NCI-H2227 treated with DMSO at 0.1 percent for 48 hours (cell line): ENCODE data around the gene SQSTM1.
"Not testable (repeated sequence)": the region's sequence is repeated elsewhere in the genome, so short reads cannot be mapped to it uniquely, and the experiment has no call there.

Source experiments
- DNase-seq: peaks from one replicate; lab custom pipeline; 2025; lab: John Stamatoyannopoulos, UW

The SQSTM1 gene

DNA sequence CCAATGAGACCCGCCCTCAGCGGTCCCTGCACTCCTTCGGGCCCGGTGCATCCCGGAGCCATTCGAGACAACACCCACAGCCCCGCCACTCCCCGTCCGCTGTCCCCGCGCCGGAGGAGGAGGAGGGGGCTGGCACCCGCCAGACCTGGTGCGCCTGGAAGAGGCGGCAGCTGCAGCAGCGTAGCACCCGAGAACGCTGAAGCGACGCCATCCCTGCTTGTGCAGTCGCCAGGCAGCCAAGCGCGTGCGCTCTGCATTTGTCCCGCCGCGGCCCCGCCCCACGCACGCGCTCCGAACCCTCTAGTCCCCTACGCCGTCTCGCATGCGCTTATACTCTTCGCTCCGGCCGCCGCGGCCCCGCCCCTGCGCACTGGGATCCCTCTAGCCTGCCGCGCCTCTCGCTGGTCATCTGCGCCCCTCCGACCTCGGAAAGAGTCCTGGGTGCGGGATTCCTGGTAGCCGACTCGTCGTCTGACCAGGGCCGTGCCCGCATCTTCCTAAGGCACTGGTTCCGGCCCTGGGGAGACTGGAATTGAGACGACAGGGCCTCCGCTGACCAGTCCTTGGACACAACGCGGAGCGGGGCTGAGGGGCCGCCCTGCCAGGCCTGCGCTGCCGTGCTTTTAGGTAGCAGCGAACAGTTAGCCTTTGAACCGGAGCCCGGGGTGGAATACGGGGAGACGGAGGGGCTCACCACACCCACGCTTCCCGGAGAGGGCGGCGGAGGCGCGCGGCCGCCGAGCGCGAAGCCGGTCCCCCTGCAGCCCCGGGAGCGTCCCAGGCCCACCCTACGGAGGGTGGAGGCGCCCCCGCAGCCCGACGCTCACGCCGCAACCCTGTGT is 38.1 kb downstream of the SQSTM1 start, which contains the start of gene MRNIP:
MRNIP (minus strand) TSS at position 232 of the 842 bp plus-strand sequence; CDS start at position 211, 21 bp downstream.
- peak; percentile 92 for DNase-seq

DNA sequence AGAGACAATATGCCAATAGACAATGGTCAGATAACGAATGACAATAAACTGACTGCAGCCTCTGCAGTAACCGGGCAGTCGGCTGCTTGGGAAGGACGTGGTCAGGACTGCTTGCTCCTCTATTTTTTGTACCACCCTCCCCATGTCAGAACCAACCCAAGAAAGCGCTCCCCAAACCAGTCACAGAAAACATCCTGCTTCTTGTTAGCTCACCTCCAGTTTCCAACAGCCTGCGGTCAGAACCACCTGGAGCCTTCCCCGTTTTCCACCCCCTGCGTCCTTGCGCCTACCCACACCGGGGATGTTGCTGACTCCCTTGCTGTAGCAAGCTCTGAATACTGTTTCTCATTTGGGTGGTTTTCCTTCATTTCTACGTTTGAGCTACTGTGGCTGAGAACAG is 39.6 kb downstream of the SQSTM1 start:
- DNase-seq, result peak; percentile 7

DNA sequence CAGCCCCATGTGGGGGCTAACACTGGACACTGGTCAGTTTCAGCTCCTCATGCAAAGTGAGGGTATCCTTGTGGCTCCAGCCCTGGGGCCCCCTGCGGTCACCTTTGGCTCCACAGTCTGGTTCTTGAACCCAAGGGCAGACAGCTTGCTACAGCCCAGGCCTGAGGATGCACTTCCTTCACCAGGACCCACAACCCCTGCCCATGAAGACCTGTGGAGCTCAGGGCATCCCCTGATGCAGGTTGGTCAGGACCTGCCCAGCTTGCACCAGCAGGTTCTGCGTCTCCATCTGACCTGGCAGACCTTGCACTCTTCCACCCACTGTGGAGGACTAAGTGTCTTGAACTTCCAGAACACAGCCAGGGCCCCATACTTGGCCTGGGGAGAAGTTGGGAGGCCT is 41.6 kb downstream of the SQSTM1 start:
- DNase-seq, result no peak

DNA sequence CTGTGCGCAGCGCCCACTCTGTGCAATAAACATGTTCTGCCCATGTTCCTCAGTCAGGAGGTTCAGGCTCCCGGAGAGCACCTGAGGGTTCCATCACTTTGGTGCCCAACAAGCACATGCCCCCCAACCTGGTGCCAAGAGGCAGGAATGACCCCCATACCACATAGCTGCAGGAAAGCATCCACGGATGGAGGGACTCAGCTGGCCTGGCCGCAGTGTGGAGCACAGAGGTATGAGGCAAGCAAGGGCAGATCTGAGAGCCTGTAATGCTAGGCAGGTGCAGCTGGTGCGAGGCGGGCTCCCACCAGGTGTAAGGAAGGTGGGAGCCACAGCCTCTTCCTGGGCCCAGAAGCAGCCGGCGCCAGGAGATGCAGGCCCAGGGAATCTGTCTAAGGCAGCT is 42.2 kb downstream of the SQSTM1 start:
- no peak for DNase-seq

DNA sequence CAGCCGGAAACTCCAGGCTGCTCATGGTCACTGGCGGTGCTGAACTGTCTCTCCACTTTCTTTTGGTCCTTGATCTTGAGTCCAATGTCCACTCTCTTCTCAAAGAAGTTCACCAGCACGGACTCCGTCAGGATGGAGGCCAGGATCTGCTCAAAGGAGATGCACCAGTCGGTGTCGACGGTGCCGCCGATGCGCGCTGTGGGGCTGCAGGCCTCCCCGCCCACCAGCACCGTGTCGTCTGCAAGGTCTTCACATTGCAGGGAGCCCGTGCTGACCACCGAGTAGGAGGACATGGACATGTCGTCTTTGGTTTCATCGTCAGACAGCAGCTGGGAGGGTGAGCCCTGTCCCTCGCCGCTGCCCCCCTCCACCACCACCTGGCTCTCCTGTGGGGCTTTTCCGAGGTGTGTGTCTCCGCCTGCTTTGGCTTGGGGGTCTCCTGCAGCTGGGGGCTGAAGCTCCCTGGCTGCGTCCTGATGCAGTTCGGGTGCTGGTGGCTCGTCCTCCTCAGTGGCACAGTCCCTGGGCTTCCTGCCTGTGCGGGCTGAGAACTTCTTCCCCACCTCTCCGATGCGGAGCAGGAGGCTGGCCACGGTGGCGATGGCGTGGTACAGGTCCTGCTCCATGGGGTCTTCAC is 42.9 kb downstream of the SQSTM1 start:
- DNase-seq, result no peak

DNA sequence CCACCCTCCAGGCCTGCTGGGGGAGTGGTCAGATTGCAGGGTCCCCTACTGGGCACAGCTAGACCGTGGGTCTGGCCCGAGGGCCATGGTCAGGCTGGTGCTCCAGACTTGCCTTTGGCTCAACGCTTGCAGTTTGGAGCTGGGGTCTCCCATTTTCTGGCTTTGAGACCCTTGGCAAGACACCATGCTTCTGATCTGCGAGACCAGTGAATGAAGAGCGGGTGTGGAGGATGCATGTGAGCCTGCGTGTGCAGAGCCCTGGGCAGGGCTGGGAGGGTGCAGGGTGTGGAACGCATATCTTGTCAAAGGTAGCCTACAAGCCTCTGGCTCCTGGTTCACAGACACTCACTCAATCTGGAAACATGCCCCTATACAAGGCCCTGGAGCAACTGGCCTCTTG is 44.0 kb downstream of the SQSTM1 start:
- DNase-seq, result no peak

DNA sequence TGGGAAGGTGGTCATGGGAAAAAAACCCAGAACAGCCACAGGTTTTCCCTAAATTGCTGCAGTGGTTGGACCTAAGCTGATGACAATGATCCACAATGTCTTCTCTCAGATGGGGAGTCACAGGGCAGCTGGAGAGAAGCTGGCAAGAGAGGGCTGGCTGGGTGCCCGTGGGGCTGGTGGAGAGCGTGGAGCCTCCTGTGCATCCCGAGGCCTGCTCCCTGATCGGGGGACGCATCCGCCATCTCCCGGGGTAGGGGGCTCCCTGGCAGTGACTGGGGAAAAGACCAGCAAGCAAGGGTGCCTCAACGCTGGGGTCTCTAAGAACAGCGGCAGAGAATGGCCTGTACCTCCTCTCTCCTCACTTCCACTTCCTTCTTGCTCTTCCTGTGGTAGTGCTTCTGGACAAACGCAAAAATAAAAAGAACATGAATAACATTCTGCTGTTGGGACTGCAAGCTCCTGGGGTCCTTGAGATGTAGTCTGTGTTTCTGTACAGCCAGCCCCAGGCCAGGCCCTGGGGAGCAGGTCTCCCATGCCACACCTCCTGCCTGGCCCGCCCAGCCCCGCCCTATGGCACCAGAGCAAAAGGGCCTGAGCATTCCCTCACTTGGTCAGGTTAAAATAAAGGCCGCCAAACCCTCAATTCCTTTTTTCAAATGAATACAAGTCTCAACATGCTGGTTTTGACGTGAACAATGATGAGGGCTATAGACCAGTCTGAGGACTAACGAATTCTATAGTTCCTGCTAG is 45.0 kb downstream of the SQSTM1 start:
- DNase-seq, result no peak

DNA sequence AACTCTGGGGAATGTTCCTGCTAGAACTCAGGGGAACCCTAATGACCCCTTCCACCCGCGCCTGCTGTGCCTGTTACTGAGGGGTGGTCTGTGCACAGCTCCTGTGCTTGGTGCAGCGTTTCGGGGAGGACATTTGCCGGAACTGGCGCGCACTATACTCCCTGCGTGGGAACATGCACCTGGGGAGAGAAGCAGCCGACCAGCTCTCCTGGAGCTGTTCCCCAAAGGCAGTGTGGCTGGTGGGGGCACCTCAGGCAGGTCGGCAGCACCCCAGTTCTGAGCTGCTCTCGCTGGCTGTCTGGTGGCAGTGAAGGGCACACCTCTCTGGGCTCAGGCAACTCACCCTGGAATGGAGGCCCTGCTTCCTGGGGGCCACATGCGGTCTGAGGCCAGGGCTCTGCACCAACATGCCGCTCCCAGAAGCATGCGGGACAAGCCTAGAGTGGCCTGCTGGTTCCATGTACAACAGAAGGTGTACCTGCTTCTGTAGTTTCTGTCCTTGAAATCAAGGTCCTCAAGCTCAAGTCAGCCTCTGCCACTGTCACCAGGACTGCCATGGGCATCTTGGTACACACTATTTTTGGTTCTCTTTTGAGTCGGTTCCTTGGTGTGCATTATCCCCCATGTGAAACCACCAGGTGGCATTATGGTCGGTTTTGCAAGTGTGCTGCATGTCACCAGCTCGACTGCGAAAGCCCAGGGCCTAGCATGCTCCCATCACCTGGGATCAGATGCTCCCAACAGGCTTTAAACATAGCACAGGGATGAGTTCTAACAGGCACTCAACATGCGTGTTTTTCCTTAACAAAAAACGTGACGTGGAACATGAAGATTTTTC is 45.8 kb downstream of the SQSTM1 start:
- DNase-seq, result no peak

DNA sequence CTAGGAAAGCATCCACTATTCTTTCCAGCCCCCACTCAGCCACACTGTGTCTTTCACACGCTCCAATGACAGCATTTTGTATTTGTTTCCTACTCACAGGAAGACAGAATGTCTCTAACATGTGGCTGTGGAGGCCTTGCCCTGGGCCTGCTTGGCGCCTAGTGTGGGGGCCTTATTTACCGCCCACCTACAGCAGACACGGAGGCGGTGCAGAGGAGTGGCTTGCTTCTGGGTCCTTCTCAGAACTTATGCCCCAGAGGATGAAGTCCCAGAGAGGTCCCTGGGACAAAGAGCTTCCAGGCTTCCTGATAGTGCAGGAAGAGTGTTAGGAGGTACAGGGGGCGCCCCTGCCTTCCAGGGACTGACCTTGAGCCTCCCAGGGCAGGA is 46.4 kb downstream of the SQSTM1 start:
- DNase-seq, result no peak

DNA sequence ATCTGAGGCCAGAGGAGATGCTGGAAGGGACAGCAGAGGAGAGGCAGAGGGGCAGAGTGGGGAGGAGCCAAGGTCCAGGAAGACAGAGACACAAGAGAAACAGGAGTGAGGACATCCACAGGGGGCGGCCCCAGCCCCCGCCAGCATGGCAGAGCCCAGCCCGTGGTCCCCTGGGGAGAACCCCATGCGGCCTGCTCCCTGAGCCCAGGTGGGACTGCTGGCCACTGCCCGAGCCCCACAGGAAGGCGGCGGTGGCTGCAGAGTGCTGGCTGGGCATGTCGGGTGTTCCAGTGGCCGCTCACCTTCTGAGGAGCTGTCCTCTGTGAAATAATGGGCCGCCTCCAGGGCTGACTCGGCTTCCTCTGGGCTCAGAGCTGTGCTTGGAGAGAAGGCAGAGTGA is 46.8 kb downstream of the SQSTM1 start:
- no peak for DNase-seq

DNA sequence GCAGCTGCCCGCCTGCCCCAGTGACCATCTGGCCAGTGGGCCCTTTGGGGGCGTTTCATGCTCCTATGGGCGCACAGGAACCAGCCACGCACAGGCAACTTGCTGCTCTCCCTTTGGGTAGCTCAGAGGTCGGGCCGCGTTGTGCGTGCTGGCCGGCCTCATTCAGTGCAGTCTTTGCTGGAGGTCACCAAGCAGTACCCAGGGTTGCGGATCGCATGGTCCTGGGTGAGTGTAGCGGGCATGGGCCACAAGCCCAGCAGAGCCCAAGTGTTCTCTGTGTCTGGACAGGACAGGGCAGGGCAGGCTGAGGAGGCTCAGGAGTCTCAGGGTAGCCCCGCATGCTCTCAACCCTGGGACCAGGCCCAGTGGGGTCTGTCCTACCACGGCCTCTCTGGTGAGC is 47.8 kb downstream of the SQSTM1 start:
- no peak for DNase-seq

DNA sequence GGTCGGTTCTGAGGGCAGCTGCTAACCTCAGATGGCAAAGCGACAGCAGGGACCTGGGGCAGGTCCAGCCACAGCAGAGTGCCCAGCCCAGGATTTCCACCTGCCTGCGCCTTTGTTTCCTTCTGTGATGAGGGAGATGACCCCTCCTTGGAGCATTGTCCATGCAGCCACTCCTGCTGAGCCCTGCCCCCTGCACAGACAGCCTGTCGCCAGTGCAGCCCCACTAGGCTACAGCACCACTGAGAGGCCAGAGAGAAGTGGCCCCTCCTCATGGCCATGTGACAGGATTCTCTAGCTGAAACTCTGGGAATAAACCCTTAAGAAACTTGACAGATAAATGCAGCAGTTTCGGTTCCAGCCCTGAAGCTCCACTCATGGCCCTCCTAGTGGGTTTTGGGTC is 48.4 kb downstream of the SQSTM1 start:
- DNase-seq, result no peak

DNA sequence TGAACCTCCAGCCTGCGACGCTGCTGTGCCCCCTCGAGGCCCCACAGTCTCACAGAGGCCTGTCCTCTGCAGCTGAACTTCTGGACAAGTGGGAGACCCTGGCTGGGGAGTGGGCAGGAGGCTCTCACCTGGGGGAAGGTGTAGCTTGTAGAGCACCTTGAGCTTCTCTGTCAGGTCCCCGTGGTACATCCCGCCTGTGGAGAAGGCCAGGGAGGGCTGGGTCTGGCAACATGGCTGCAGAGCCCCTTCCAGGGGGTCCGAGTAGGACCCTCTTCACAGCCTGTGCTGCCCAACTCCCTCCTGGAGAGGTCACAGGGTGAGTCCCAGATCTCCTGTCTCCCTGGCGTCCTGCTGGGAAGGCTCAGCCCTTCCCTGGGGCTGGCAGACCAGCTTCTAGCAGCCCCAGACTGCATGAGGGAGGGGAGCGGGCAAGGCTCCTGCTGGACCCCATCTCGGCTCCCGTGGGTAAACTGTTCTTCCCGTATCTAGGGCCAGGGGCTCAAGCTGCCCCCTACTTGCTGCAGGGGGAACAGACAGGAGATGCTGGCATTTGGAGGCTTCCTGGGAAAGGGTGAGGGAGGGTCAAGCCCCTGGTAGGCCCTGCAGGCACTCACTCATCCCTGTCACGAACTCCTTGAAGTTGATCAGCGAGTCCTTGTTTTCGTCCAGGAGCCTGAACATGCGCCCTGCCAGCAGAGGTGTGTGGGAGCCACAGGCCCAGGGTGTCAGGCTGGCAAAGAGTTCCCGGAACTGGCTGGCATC is 49.1 kb downstream of the SQSTM1 start:
- DNase-seq, result no peak

DNA sequence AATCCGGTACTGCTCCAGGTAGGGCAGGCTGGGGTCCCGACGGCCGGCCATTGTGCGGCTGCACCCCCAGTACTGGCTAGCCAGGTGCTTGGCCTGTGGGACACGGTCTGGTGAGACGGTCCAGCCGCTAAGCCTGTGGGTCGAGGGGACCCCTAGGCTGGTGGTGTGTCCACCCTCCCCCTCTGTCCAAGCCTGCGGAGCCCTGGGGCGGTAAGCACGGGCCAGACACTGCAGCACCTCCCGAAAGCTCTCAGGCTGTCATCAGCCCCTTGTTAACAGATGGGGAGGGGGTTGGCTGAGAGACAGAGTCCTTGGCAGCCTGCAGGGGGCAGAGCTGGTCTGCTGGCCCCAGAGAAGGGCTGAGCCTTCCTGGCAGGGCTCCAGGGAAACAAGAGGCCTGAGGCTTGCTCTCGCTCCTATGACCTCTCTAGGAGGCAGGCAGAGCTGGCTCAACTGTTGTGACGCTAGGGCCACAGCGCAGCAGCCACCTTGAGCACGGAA is 49.7 kb downstream of the SQSTM1 start:
- no peak for DNase-seq

DNA sequence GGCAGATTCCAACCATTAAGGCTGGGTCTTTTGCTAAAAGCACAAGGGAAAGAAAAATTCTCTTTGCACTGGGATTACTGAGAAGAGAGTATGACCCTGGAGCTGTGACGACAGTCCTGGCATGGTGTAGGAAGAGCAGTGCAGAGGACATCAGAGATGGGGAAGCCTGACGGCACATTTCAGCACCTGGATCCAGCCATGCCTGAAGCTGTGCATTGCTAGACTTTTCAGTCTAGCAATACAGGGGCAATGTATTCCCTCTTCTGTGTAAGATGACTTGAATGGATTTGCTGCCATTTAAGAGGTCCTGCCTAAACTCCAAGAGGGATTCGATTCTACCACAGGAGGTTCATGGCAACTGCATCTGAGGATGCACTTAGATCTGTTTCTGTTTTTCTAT is 50.2 kb downstream of the SQSTM1 start:
- DNase-seq, result no peak

DNA sequence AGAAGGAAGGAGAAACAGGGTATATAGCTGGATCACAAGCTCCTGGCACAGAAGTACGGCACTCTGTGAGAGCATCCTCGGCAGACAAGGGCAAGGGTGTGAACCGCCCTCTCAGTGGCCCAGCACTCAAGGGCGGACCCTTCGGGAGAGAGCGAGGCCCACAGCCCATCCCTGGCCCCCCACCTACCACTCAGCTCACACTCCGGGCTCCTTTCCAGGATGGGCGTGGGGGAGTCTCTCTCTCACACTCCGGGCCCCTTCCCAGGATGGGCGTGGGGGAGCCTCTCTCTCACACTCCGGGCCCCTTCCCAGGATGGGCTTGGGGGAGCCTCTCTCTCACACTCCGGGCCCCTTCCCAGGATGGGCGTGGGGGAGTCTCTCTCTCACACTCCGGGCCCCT is 50.8 kb downstream of the SQSTM1 start:
- DNase-seq, result not testable (repeated sequence)

DNA sequence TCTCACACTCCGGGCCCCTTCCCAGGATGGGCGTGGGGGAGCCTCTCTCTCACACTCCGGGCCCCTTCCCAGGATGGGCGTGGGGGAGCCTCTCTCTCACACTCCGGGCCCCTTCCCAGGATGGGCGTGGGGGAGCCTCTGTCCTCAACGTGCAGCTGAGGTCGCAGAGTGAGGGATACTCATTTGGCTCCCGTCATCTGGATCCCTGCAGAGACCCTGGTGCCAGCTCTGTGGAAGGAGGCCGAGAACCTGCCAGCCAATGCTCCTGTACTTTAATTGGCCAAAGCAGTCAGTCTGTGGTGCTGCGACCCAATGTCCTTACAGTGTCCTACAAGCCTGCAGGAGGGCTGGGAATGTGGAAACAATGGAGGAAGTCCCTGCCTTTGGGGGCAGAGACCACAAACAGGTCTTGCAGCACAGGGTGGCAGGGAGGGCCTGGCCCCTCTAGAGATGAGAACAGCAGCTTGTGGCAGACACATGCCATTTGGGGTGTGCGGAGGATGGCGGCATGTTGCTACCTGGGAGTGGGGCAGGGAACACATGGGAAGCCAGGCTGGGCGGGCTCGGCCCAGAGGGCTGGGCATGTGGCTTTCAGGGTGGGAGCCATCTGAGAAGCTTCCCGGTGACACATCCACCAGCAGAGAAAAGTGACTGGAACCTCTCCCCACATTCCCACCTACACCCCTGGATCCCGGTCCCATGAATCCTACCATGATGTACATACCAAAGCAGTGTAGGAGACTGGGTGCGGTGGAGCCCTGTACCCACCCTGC is 51.5 kb downstream of the SQSTM1 start:
- no peak for DNase-seq

DNA sequence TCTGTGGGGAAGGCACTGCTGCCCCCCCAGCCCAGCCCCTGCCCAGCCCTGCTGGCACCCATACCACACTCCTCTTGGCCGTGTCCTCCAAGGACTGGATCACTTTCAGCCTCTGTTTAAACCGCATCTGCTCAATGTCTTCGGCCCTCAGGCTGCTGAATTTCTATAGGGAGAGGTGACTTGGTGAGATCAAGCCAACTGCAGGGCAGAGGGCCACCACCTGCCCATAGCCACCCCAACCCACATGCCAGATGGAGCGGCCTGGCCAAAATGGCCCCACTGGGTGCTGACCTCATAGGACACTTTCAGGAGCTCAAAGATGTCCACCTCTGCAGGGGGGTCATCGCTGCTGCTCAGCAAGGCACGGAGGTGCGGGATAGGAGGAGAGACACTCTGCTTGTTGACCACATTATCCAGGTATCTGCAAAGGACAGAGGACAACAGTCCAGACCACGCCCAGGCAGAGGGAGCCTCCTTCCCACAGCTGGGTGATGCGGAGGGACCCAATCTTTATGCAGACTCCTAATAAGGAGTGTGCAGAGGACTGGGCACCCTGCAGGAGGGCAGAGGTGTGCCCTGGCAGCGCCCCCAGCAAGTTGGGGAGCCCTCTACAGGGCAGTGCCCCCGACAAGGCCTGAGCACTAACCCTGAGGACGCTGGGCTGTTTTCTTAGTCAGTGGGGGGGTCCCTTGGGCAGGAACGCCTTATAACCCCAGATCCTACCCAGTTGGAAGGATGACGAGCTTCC is 52.3 kb downstream of the SQSTM1 start:
- DNase-seq, result no peak

DNA sequence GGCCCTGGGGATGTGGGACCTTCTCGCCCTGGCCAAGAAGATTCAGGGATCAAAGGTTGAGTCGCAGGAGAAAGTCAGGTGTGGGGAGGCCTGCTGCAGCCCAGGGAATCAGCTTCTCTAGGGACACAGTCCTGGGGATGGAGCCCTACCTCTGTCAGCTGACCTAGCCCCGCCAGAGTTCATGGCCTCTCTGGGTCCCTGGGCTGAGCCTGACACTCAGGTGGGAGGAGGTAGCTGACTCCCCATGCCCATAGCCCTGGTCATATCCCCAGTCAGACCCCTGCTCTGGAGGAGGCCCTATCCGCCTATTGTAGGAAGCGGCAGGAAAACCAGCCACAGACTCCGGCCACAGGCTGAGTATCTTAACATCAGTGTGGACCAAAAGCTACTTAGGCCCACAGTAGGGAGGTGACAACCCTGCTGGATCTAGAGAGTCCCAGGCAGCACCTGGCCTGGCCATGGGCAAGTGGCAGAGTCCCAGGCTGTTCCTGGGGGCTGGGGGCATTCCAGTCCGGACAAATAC is 52.9 kb downstream of the SQSTM1 start:
- no peak for DNase-seq
